Measurements from ENCODE around the gene LRIG1. TPM values are rescaled to one million over a fixed set of nuclear protein-coding genes. Genes with fewer than 3 reads are reported as not detected.

LRIG1 gene
- total and polyA plus RNA-seq, 2 of the 8 experiments (the other 6 are each of a cell fraction or from before 2014, with no cell fraction given) = 78.1 to 88.7 TPM

- TF ChIP-seq SIRT6 (IDR thresholded peaks at IDR 0.05; ENCODE audit: low read length) (no peak), CHD2 (IDR thresholded peaks at IDR 0.05; ENCODE audit: low read length) (no peak)
Measured at GRCh38 chr3:66409771-66410754, 90.8 kb downstream of the LRIG1 start (continued).
